ENCODE results near the gene CYB5R2.

The CYB5R2 gene

DNA sequence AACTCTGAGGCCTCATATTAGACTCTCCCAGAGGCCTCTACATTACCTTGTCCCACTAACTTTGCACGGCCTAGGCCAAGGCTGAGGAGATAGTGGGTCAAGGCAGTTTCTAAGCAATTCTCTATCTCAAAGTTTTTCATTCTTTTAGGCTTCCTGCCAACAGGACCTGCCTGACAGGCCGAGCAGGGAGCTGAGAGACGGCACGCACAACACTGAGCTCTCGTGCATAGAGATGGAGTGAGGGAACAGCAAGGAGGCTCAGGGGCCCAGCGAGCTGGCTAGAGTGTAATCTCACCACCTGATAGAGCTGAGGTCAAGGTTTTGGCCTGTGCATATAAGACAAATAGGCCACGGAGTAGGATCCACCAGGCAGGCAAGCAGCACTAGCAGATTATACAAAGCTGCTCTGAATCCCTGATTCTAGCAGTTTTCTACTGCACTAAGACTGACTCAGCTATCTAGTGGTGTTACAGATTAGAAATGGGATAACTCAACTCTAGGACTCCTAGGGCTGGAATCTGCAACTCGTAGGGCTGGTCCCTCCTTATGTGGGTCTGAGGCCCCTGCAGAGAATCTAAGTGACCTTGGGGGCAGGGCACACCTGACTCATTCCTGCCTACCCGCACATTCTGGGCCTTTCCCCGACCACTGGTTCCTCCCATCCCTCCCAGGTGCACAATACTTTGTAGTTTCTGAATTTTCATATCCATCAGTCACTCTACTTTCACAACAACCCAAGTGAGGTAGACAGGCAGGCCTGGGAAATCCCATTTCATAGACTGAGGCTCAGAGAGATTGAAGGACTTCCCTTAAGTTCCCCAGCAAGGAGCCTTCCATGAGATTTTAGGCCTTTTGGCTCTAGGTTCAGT is 1.7 kb downstream of the CYB5R2 start:
- peak overlapping the region; percentile 91 for H3K27ac ChIP-seq
- peak overlapping the region; percentile 74 for H3K4me2 ChIP-seq (ENCODE audit: low read length)
- no peaks in the 10 kb centered on the region for H3K79me2 ChIP-seq
- H3K4me3 ChIP-seq (ENCODE audit: low read depth, low read length), result no peak overlapping the region
- no peaks in the 10 kb centered on the region for H3K9me3 ChIP-seq (ENCODE audit: control insufficient read depth, low read length)
- H2AFZ ChIP-seq, result no peak overlapping the region
- no peaks in the 10 kb centered on the region for H3K27me3 ChIP-seq (ENCODE audit: control insufficient read depth, insufficient read depth, low read length)
- H3K4me1 ChIP-seq, result peaks cover 34% of the 10 kb centered on the region
- TF ChIP-seq, protein P1, sequence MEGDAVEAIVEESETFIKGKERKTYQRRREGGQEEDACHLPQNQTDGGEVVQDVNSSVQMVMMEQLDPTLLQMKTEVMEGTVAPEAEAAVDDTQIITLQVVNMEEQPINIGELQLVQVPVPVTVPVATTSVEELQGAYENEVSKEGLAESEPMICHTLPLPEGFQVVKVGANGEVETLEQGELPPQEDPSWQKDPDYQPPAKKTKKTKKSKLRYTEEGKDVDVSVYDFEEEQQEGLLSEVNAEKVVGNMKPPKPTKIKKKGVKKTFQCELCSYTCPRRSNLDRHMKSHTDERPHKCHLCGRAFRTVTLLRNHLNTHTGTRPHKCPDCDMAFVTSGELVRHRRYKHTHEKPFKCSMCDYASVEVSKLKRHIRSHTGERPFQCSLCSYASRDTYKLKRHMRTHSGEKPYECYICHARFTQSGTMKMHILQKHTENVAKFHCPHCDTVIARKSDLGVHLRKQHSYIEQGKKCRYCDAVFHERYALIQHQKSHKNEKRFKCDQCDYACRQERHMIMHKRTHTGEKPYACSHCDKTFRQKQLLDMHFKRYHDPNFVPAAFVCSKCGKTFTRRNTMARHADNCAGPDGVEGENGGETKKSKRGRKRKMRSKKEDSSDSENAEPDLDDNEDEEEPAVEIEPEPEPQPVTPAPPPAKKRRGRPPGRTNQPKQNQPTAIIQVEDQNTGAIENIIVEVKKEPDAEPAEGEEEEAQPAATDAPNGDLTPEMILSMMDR (IDR thresholded peaks at IDR 0.05), result no peak
- no peak overlapping the region for H3K9ac ChIP-seq
- H3K36me3 ChIP-seq (ENCODE audit: control insufficient read depth, insufficient read depth, low read length), result no peaks in the 10 kb centered on the region

DNA sequence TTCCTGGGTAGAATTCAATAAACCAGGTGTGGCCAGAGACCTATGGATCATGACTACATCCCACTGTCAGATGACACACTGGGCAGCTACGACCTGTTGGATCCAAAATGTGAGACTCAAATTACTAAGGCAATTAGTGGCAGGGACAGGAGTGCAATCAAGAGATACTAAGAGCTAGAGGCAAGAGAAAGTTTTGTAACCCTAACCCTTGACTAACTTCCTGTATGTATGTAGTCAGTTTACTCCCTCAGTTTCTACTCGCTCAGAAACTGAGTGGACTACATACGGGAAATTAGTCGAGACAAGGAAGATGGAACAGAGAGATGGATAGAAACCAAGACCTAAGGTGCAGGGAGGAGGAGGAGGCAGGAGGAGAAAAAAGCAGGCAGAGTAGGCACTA is 2.7 kb downstream of the CYB5R2 start:
- Histone ChIP-seq H3K4me1 (peaks cover 37% of the 10 kb centered on the region), H3K4me2 (ENCODE audit: low read length) (no peak overlapping the region), H3K36me3 (ENCODE audit: control insufficient read depth, insufficient read depth, low read length) (no peaks in the 10 kb centered on the region), H3K4me3 (ENCODE audit: low read depth, low read length) (no peak overlapping the region), H3K9ac (no peak overlapping the region), H3K79me2 (no peaks in the 10 kb centered on the region), H3K27me3 (ENCODE audit: control insufficient read depth, insufficient read depth, low read length) (no peaks in the 10 kb centered on the region), H2AFZ (no peak overlapping the region), H3K9me3 (ENCODE audit: control insufficient read depth, low read length) (no peaks in the 10 kb centered on the region), H3K27ac (peak overlapping the region; percentile 91)
- TF ChIP-seq, protein P1 (IDR thresholded peaks at IDR 0.05), result no peak

DNA sequence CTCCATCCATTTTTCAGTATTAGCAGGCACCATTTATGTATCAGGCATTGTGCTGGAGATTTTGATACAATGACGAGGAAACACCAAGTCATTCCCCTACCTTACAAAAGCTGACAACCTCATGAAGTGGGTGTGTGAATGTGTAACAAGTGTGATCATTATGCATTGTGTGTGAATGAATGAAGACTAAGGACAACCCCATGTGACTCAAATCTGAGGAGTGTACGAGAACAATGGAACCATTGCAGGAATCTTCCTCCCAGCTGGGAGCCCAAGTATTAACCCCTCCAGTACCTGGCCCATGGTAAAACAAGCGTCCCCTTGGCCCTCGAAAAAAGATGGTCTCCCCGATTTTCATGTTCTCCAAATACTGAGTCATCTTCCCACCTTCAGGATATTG is 4.4 kb downstream of the CYB5R2 start:
- TF ChIP-seq, protein P1 (IDR thresholded peaks at IDR 0.05), result no peak
- H2AFZ ChIP-seq, result no peak overlapping the region
- no peaks in the 10 kb centered on the region for H3K36me3 ChIP-seq (ENCODE audit: control insufficient read depth, insufficient read depth, low read length)
- peaks cover 41% of the 10 kb centered on the region for H3K4me1 ChIP-seq
- H3K9ac ChIP-seq, result no peak overlapping the region
- no peaks in the 10 kb centered on the region for H3K79me2 ChIP-seq
- no peaks in the 10 kb centered on the region for H3K27me3 ChIP-seq (ENCODE audit: control insufficient read depth, insufficient read depth, low read length)
- no peaks in the 10 kb centered on the region for H3K9me3 ChIP-seq (ENCODE audit: control insufficient read depth, low read length)
- H3K4me3 ChIP-seq (ENCODE audit: low read depth, low read length), result no peak overlapping the region
- H3K27ac ChIP-seq, result peak overlapping the region; percentile 91
- H3K4me2 ChIP-seq (ENCODE audit: low read length), result no peak overlapping the region

DNA sequence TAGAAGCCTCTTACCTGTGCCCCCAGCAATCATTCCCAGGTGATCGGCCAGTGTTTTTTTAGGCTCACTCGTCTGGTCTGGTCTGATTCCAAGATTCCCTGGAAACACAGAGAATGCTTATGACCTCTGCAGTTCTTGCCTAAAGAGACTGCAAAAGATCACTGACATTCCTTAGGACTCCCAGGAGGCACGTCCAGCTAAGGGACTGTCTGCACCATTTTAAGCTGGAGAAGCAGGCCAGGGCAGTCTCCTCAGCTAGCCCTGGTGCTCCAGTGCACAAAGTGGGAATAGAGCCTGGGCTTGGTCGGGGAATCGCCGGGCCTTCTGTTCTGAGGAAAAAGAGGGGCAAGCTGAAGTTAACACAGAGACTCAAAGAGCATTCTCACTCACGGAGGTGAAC is 4.8 kb downstream of the CYB5R2 start:
- Histone ChIP-seq H3K79me2 (no peaks in the 10 kb centered on the region), H3K27me3 (ENCODE audit: control insufficient read depth, insufficient read depth, low read length) (no peaks in the 10 kb centered on the region), H3K9ac (no peak overlapping the region), H3K4me1 (peaks cover 41% of the 10 kb centered on the region), H3K4me2 (ENCODE audit: low read length) (no peak overlapping the region), H3K9me3 (ENCODE audit: control insufficient read depth, low read length) (no peaks in the 10 kb centered on the region), H3K36me3 (ENCODE audit: control insufficient read depth, insufficient read depth, low read length) (no peaks in the 10 kb centered on the region), H3K4me3 (ENCODE audit: low read depth, low read length) (no peak overlapping the region), H2AFZ (no peak overlapping the region), H3K27ac (peak overlapping the region; percentile 74)
- TF ChIP-seq, protein P1 (IDR thresholded peaks at IDR 0.05), result no peak

DNA sequence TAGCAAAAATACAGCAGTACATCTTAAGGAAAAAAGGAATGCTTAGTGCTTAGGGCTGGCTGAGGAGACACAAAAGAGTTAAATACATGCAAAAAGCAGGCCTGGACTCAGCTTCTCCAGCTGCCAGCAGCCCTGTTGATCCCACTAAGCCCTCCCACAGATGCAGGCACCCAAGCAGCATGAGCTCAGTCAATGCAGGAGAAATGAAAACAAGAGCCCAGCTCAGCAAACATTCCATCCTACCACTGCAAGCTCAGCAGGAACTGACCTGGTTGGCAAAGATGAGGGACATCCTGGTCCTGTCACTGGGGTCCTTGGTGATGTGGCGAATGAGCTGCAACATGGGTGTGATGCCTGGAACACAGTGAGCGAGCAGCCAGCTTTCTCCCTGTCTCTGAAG is 5.8 kb downstream of the CYB5R2 start:
- Histone ChIP-seq H3K4me1 (peaks cover 38% of the 10 kb centered on the region), H2AFZ (no peak overlapping the region), H3K4me2 (ENCODE audit: low read length) (no peak overlapping the region), H3K27ac (peak overlapping the region; percentile 74), H3K27me3 (ENCODE audit: control insufficient read depth, insufficient read depth, low read length) (no peaks in the 10 kb centered on the region), H3K9me3 (ENCODE audit: control insufficient read depth, low read length) (no peaks in the 10 kb centered on the region), H3K36me3 (ENCODE audit: control insufficient read depth, insufficient read depth, low read length) (no peaks in the 10 kb centered on the region), H3K79me2 (no peaks in the 10 kb centered on the region), H3K9ac (no peak overlapping the region), H3K4me3 (ENCODE audit: low read depth, low read length) (no peak overlapping the region)
- TF ChIP-seq, protein P1 (IDR thresholded peaks at IDR 0.05), result no peak
